Esophagus squamous epithelium (tissue), 5 donors: ENCODE data around the gene TCEAL2. TPM values are rescaled to one million over a fixed set of nuclear protein-coding genes. Genes with fewer than 3 reads are reported as not detected.
"Not testable (repeated sequence)": the region's sequence is repeated elsewhere in the genome, so short reads cannot be mapped to it uniquely, and the experiment has no call there.

ENCODE experiments used
- DNase-seq: peaks from one replicate; lab custom pipeline; 2025; lab: John Stamatoyannopoulos, UW
- H3K27ac ChIP-seq, 4 donors: fragments of 200-600 bp; sonication (generic); one replicate each; pipeline ENCODE4 v1.5.1; 2016 to 2019; ENCODE audit warnings: mild to moderate bottlenecking in 1 of 4
- H3K27me3 ChIP-seq, 4 donors: fragments of 200-600 bp; sonication (generic); 1 replicate in 3 of 4; 2 replicates in 1 of 4; pipeline versions ENCODE4 v1.5.1 to v1.6.0; 2017 to 2021; ENCODE audit warnings: antibody characterized with exemption in 1 of 4
- H3K36me3 ChIP-seq, 3 donors: fragments of 200-600 bp; sonication (generic); one replicate each; pipeline ENCODE4 v1.5.1; 2016 to 2019
- H3K4me1 ChIP-seq, 3 donors: fragments of 200-600 bp; sonication (generic); one replicate each; pipeline ENCODE4 v1.5.1; 2017 to 2019
- H3K4me3 ChIP-seq, 4 donors: fragments of 200-600 bp; sonication (generic); 1 replicate in 3 of 4; 2 replicates in 1 of 4; pipeline ENCODE4 v1.5.1; 2016 to 2019; ENCODE audit warnings: mild to moderate bottlenecking in 2 of 4, moderate library complexity in 1 of 4
- H3K9me3 ChIP-seq, 3 donors: fragments of 200-600 bp; sonication (generic); one replicate each; pipeline ENCODE4 v1.5.1; 2016 to 2019
- CTCF ChIP-seq, 6 experiments: fragments of 450-650 bp in 4 of 6; fragments of 200-600 bp in 2 of 6; sonication (generic) in 2 of 6; IDR thresholded peaks; one replicate each; pipeline ENCODE4 v1.5.1; 2016 to 2019; ENCODE audit warnings: antibody characterized with exemption in 6 of 6, mild to moderate bottlenecking in 4 of 6, moderate library complexity in 4 of 6
- POLR2A ChIP-seq, 4 donors: fragments of 450-650 bp; IDR thresholded peaks; one replicate each; pipeline ENCODE4 v1.6.1; 2017; ENCODE audit warnings: antibody characterized with exemption in 4 of 4, mild to moderate bottlenecking in 4 of 4, moderate library complexity in 3 of 4
- WGBS, 2 donors: methylation state at CpG; one replicate each; pipeline ENCODE4 v1.1.5; 2018; 5-methylcytosine and 5-hydroxymethylcytosine counted together
- intact Hi-C: fragments of 100-400 bp; cut with DNase I; formaldehyde crosslinking; loops from one replicate; pipeline ENCODE4 v1.15.0; 2022
- total RNA-seq, 4 donors: library from RNA; depleted of rRNA; stranded (reverse); fragments of >200 nt; gene quantifications; one replicate each; pipeline ENCODE4 v1.1.0, GENCODE V29; 2016
- donor health status: DM: yes; HTN: yes; CAD: no.

TCEAL2 gene
- total RNA-seq, 4 donors from 2014 or later = 0.35 to 3.2 (median 0.57) TPM; not detected in 1

- TF ChIP-seq POLR2A (IDR thresholded peaks at IDR 0.05) (no peak), CTCF (IDR thresholded peaks at IDR 0.05) (no peak)
- intact Hi-C loops = no loop called here
- H3K27me3 ChIP-seq = peaks cover 0 to 15% (median 4%) of the 10 kb centered on the region in 4 donors
- WGBS, 2 donors = 32 to 33% methylated on average over 7 to 8 of the region's 8 CpGs
- H3K4me3 ChIP-seq = no peak overlapping the region
- no peak overlapping the region for H3K27ac ChIP-seq
- no peak for DNase-seq
- H3K36me3 ChIP-seq = no peaks in the 10 kb centered on the region
- H3K4me1 ChIP-seq = no peaks in the 10 kb centered on the region
- H3K9me3 ChIP-seq = no peaks in the 10 kb centered on the region
Observed at GRCh38 chrX:102126863-102127262, 1.4 kb downstream of the TCEAL2 start.

GRCh38 chrX:102129473-102129872, 4.0 kb downstream of the TCEAL2 start:
- Histone ChIP-seq H3K4me3 (no peak overlapping the region), H3K4me1 (no peaks in the 10 kb centered on the region), H3K27ac (no peak overlapping the region), H3K27me3 (peaks cover 0 to 15% (median 2%) of the 10 kb centered on the region in 4 donors), H3K9me3 (no peaks in the 10 kb centered on the region), H3K36me3 (no peaks in the 10 kb centered on the region)
- DNase-seq = no peak
- 21 to 69% methylated on average over 1 of the region's 1 CpG for WGBS, 2 donors
- no peak for TF ChIP-seq POLR2A (IDR thresholded peaks at IDR 0.05)
- peak in 3 of 6 experiments; percentile 8 to 31 (median 18) for TF ChIP-seq CTCF (IDR thresholded peaks at IDR 0.05)
- intact Hi-C loops = no loop called here

- TF ChIP-seq CTCF (IDR thresholded peaks at IDR 0.05) (no peak), POLR2A (IDR thresholded peaks at IDR 0.05) (no peak)
- Histone ChIP-seq H3K27me3 (peaks cover 0 to 17% (median 0%) of the 10 kb centered on the region in 4 donors), H3K4me3 (no peak overlapping the region), H3K36me3 (no peaks in the 10 kb centered on the region), H3K4me1 (no peaks in the 10 kb centered on the region), H3K9me3 (no peaks in the 10 kb centered on the region), H3K27ac (no peak overlapping the region)
- WGBS, 2 donors = 46 to 52% methylated on average over 3 to 4 of the region's 4 CpGs
- no peak for DNase-seq
- intact Hi-C loops = no loop called here
Observed at GRCh38 chrX:102138064-102138463, 12.6 kb downstream of the TCEAL2 start.

GRCh38 chrX:102140876-102141275, 15.4 kb downstream of the TCEAL2 start:
- WGBS, 2 donors = 36 to 65% methylated on average over 9 to 15 of the region's 16 CpGs
- H3K4me1 ChIP-seq, H3K27ac ChIP-seq, H3K36me3 ChIP-seq, DNase-seq, H3K4me3 ChIP-seq, H3K9me3 ChIP-seq, intact Hi-C loops: not testable (repeated sequence)
- H3K27me3 ChIP-seq = peaks cover 0 to 17% (median 0%) of the 10 kb centered on the region in 4 donors

GRCh38 chrX:102141631-102142030, 16.2 kb downstream of the TCEAL2 start:
- H3K9me3 ChIP-seq, H3K4me1 ChIP-seq, H3K36me3 ChIP-seq, DNase-seq, intact Hi-C loops, H3K4me3 ChIP-seq, H3K27ac ChIP-seq: not testable (repeated sequence)
- H3K27me3 ChIP-seq = peaks cover 0 to 17% (median 0%) of the 10 kb centered on the region in 4 donors
- 25 to 32% methylated on average over 2 to 11 of the region's 19 CpGs for WGBS, 2 donors

- H3K27ac ChIP-seq, intact Hi-C loops, DNase-seq, H3K4me3 ChIP-seq, H3K36me3 ChIP-seq, H3K9me3 ChIP-seq, H3K4me1 ChIP-seq: not testable (repeated sequence)
- no CpG with 5 or more reads among the region's 31 CpGs for WGBS, 2 donors
- peaks cover 0 to 17% (median 0%) of the 10 kb centered on the region in 4 donors for H3K27me3 ChIP-seq
Observed at GRCh38 chrX:102142274-102142673, 16.8 kb downstream of the TCEAL2 start, which contains the start of gene TCEAL6. TSS of gene TCEAL6 (minus strand) at chrX:102142481.
